ENCODE measurements around the gene CDK15.

DNA sequence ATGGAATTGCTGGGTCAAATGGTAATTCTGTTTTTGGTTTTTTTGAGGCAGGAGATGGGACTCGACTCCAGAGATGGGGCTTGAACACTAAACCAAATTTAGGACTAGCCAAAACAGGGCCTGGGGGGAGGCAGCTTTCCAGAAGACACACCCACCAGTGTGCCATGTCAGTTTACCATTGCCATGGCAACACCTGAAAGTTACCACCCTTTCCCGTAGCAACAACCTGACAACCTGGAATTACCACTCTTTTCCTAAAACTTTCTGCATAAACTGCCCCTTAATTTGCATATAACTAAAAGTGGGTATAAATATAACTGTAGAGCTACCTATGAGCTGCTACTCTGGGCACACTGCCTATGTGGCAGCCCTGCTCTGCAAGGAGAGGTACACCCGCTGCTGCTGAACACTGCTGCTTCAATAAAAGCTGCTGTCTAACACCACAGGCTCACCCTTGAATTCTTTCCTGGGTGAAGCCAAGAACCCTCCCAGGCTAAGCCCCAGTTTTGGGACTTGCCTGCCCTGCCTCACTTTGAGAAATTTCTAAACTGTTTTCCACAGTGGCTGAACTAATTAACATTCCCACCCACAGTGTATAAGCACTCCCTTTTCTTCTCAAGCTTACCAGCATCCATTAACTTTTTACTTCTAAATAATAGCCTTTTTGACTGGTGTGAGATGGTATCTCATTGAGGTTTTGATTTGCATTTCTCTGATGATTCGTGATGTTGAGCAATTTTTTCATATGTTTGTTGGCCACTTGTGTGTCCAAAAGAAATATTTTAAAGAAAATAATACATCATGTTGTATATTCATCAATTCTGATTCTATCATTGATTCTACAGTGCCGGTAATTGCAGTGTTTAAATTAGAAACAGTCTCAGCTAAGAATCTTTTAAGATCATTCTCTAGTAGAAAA lies 10.6 kb downstream of the CDK15 start:
- TF ChIP-seq, protein P1, sequence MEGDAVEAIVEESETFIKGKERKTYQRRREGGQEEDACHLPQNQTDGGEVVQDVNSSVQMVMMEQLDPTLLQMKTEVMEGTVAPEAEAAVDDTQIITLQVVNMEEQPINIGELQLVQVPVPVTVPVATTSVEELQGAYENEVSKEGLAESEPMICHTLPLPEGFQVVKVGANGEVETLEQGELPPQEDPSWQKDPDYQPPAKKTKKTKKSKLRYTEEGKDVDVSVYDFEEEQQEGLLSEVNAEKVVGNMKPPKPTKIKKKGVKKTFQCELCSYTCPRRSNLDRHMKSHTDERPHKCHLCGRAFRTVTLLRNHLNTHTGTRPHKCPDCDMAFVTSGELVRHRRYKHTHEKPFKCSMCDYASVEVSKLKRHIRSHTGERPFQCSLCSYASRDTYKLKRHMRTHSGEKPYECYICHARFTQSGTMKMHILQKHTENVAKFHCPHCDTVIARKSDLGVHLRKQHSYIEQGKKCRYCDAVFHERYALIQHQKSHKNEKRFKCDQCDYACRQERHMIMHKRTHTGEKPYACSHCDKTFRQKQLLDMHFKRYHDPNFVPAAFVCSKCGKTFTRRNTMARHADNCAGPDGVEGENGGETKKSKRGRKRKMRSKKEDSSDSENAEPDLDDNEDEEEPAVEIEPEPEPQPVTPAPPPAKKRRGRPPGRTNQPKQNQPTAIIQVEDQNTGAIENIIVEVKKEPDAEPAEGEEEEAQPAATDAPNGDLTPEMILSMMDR (conservative IDR thresholded peaks at IDR 0.05; ENCODE audit: low read depth in 2 of 2): no peak
- TF ChIP-seq EZH2 (IDR thresholded peaks at IDR 0.05; ENCODE audit: low read depth, unreplicated experiment) (no peak), POLR2AphosphoS5 (IDR thresholded peaks at IDR 0.05; ENCODE audit: low read depth) (no peak), EZH2phosphoT487 (IDR thresholded peaks at IDR 0.05; ENCODE audit: unreplicated experiment) (no peak), CREB1 (CRISPR knock-in tag; IDR thresholded peaks at IDR 0.05; ENCODE audit: low read depth) (no peak)
